Keratinocyte (primary cell): ENCODE results near the gene TMEM221. TPM values are rescaled to one million over a fixed set of nuclear protein-coding genes. Genes with fewer than 3 reads are reported as not detected.

ENCODE experiments used
- DNase-seq: peaks from one replicate; pipeline ENCODE4 v3.0.0-alpha.2; 2011; ENCODE audit warnings: low read depth, missing footprints, low spot score
- FAIRE-seq: peaks from 2 replicates; lab custom pipeline; 2011; peaks lifted over from hg19 to GRCh38; lab: Jason Lieb, UNC
- H2AFZ ChIP-seq: 2 replicates; pipeline ENCODE4 v1.6.0; 2012; ENCODE audit warnings: low read length, control low read depth, inconsistent platforms; ENCODE audit not compliant: control insufficient read depth
- H3K27ac ChIP-seq: 2 replicates; pipeline ENCODE4 v1.5.1; 2011; ENCODE audit warnings: low read length; ENCODE audit not compliant: control insufficient read depth, insufficient read depth
- H3K27me3 ChIP-seq: 3 replicates; pipeline ENCODE4 v1.6.0; 2011; ENCODE audit warnings: low read length; ENCODE audit not compliant: control insufficient read depth, insufficient read depth; ENCODE audit errors: extremely low read depth
- H3K36me3 ChIP-seq, 2 experiments: 2 replicates in 1 of 2; 3 replicates in 1 of 2; pipeline ENCODE4 v1.5.1; 2011; ENCODE audit warnings: low read length in 2 of 2, mild to moderate bottlenecking in 1 of 2; ENCODE audit not compliant: control insufficient read depth in 2 of 2, insufficient read depth in 2 of 2; ENCODE audit errors: extremely low read depth in 1 of 2
- H3K4me1 ChIP-seq: 3 replicates; pipeline ENCODE4 v1.5.1; 2011; ENCODE audit warnings: low read length; ENCODE audit not compliant: control insufficient read depth, insufficient read depth; ENCODE audit errors: extremely low read depth
- H3K4me2 ChIP-seq: 3 replicates; pipeline ENCODE4 v1.6.0; 2011; ENCODE audit warnings: low read depth, low read length; ENCODE audit not compliant: control insufficient read depth, insufficient read depth; ENCODE audit errors: extremely low read depth
- H3K4me3 ChIP-seq, 3 experiments: fragments of 200-600 bp in 1 of 3; sonication (generic) in 1 of 3; 2 replicates in 2 of 3; 3 replicates in 1 of 3; pipeline ENCODE4 v1.5.1; 2011 to 2016; ENCODE audit warnings: low read length in 3 of 3, mild to moderate bottlenecking in 3 of 3, control low read depth in 2 of 3, inconsistent platforms in 1 of 3, low read depth in 1 of 3, mixed read lengths in 1 of 3, mixed run types in 1 of 3, moderate library complexity in 1 of 3; ENCODE audit not compliant: control insufficient read depth in 2 of 3, insufficient read depth in 2 of 3; ENCODE audit errors: extremely low read depth in 1 of 3
- H3K79me2 ChIP-seq: 2 replicates; pipeline ENCODE4 v1.6.0; 2012; ENCODE audit warnings: low read length; ENCODE audit not compliant: control insufficient read depth, insufficient read depth
- H3K9ac ChIP-seq: 3 replicates; pipeline ENCODE4 v1.6.0; 2011; ENCODE audit warnings: low read length; ENCODE audit not compliant: control insufficient read depth, insufficient read depth; ENCODE audit errors: extremely low read depth
- H3K9me1 ChIP-seq: 3 replicates; pipeline ENCODE4 v1.6.0; 2011; ENCODE audit warnings: low read length; ENCODE audit not compliant: control insufficient read depth, insufficient read depth; ENCODE audit errors: extremely low read depth
- H3K9me3 ChIP-seq: 2 replicates; pipeline ENCODE4 v1.5.1; 2012; ENCODE audit warnings: low read depth, low read length; ENCODE audit not compliant: control insufficient read depth
- H4K20me1 ChIP-seq: 3 replicates; pipeline ENCODE4 v1.6.0; 2011; ENCODE audit warnings: low read length; ENCODE audit not compliant: control insufficient read depth, insufficient read depth; ENCODE audit errors: extremely low read depth
- CTCF ChIP-seq, 3 experiments: IDR thresholded peaks in 1 of 3; conservative IDR thresholded peaks in 1 of 3; optimal IDR thresholded peaks in 1 of 3; 2 replicates in 2 of 3; 3 replicates in 1 of 3; pipeline versions ENCODE3 to v1.5.1; 2011; ENCODE audit warnings: low read length in 3 of 3, mild to moderate bottlenecking in 3 of 3, moderate library complexity in 2 of 3, control low read depth in 1 of 3, inconsistent platforms in 1 of 3; ENCODE audit not compliant: insufficient read depth in 2 of 3; ENCODE audit errors: extremely low read depth in 1 of 3
- EZH2 ChIP-seq: IDR thresholded peaks from one replicate; pipeline ENCODE4 v1.6.1; 2012; ENCODE audit warnings: inconsistent platforms, mild to moderate bottlenecking, low read length, moderate library complexity
- dilution Hi-C: fragments of 300-500 bp; cut with MboI; formaldehyde crosslinking; loops from one replicate; pipeline ENCODE4 v1.7.0; 2020; ENCODE audit warnings: low sequenced_read_pairs; ENCODE audit not compliant: extremely low pct_ligation_motif_present
- polyA plus RNA-seq, 5 experiments: library from polyadenylated mRNA; depleted of rRNA in 3 of 5; stranded (reverse) in 3 of 5; stranded (forward) in 1 of 5; unstranded in 1 of 5; fragments of >200 nt; gene quantifications; 1 replicate in 1 of 5; 2 replicates in 3 of 5; 3 replicates in 1 of 5; pipeline versions ENCODE4 v1.2.1 to v1.2.3, GENCODE V29; 2011 to 2012; ENCODE audit warnings: missing spikeins in 2 of 5, low read depth in 1 of 5, low replicate concordance in 1 of 5

The TMEM221 gene
- polyA plus RNA-seq, 1 donor (not counting 4 experiments of a cell fraction or from before 2014, with no cell fraction given) = 0.04 TPM

- no peak for DNase-seq
- Histone ChIP-seq H3K36me3 (no peaks in the 10 kb centered on the region), H3K4me1 (peaks cover 20% of the 10 kb centered on the region), H3K4me3 (no peak overlapping the region), H2AFZ (no peak overlapping the region), H3K9me1 (no peaks in the 10 kb centered on the region), H3K4me2 (no peak overlapping the region), H3K27me3 (no peaks in the 10 kb centered on the region), H3K27ac (no peak overlapping the region), H3K9me3 (no peaks in the 10 kb centered on the region), H3K9ac (no peak overlapping the region), H3K79me2 (peaks cover 13% of the 10 kb centered on the region), H4K20me1 (no peaks in the 10 kb centered on the region)
- no peak for FAIRE-seq
- dilution Hi-C loops = no loop called here
- TF ChIP-seq EZH2 (no peak), CTCF (optimal IDR thresholded peaks at IDR 0.05 in 1 of 3, IDR thresholded peaks at IDR 0.05 in 1 of 3, conservative IDR thresholded peaks at IDR 0.05 in 1 of 3; ENCODE audit: extremely low read depth in 1 of 3, insufficient read depth in 2 of 3, low read length in 3 of 3) (no peak)
Observed at GRCh38 chr19:17467471-17468301, 19.2 kb upstream of the TMEM221 start.

- Histone ChIP-seq H3K27me3 (no peaks in the 10 kb centered on the region), H3K9me1 (no peaks in the 10 kb centered on the region), H3K4me1 (peaks cover 19% of the 10 kb centered on the region), H3K9me3 (no peaks in the 10 kb centered on the region), H2AFZ (no peak overlapping the region), H4K20me1 (no peaks in the 10 kb centered on the region), H3K79me2 (peaks cover 8% of the 10 kb centered on the region), H3K4me3 (no peak overlapping the region), H3K36me3 (no peaks in the 10 kb centered on the region), H3K4me2 (no peak overlapping the region), H3K9ac (no peak overlapping the region), H3K27ac (no peak overlapping the region)
- TF ChIP-seq CTCF (optimal IDR thresholded peaks at IDR 0.05 in 1 of 3, IDR thresholded peaks at IDR 0.05 in 1 of 3, conservative IDR thresholded peaks at IDR 0.05 in 1 of 3; ENCODE audit: extremely low read depth in 1 of 3, insufficient read depth in 2 of 3, low read length in 3 of 3) = no peak
- TF ChIP-seq EZH2 = no peak
- no peak for DNase-seq
- dilution Hi-C loops = no loop called here
- no peak for FAIRE-seq
Observed at GRCh38 chr19:17466487-17466850, 18.0 kb upstream of the TMEM221 start.
